HEK293 (cell line): Measurements from ENCODE around the gene FBLL1.

Experiments
- CTCF ChIA-PET: fragments of 350-600 bp; formaldehyde crosslinking; extraction: SDS; loops from one replicate; lab custom pipeline; 2021; ENCODE audit warnings: antibody characterized with exemption; lab: Yijun Ruan, JAX
- POLR2A ChIA-PET: fragments of 300-600 bp; formaldehyde crosslinking; extraction: SDS; loops from one replicate; lab custom pipeline; 2020; ENCODE audit warnings: antibody characterized with exemption, inconsistent platforms; lab: Yijun Ruan, JAX
- H3K27ac ChIP-seq: fragments of 200-500 bp; sonication (Bioruptor generic); 2 replicates; pipeline ENCODE4 v1.5.1; 2014; ENCODE audit warnings: low read depth, low read length, control low read depth, inconsistent platforms; ENCODE audit errors: extremely low read depth
- H3K36me3 ChIP-seq, 2 experiments: fragments of 200-500 bp in 1 of 2; sonication (Bioruptor generic) in 1 of 2; 1 replicate in 1 of 2; 2 replicates in 1 of 2; pipeline ENCODE4 v1.5.1; 2014 to 2017; ENCODE audit warnings: inconsistent platforms in 2 of 2, low read length in 2 of 2; ENCODE audit not compliant: control insufficient read depth in 2 of 2, insufficient read depth in 1 of 2
- H3K4me1 ChIP-seq: fragments of 200-500 bp; sonication (Bioruptor generic); 2 replicates; pipeline ENCODE4 v1.5.1; 2014; ENCODE audit warnings: mild to moderate bottlenecking, low read length, inconsistent platforms; ENCODE audit not compliant: control insufficient read depth, insufficient read depth
- H3K4me3 ChIP-seq: 2 replicates; pipeline ENCODE4 v1.5.1; 2011; ENCODE audit warnings: low read depth, mild to moderate bottlenecking, control low read depth, low read length, moderate library complexity
- H3K9me3 ChIP-seq: fragments of 200-500 bp; sonication (Bioruptor generic); 2 replicates; pipeline ENCODE4 v1.5.1; 2014; ENCODE audit warnings: low read depth, low read length, inconsistent platforms; ENCODE audit not compliant: control insufficient read depth, insufficient read depth
- GLI2 ChIP-seq: fragments of 450-650 bp; formaldehyde crosslinking; IDR thresholded peaks from 2 replicates; pipeline ENCODE4; 2017; ENCODE audit warnings: missing biosample characterization, missing genetic modification characterization, low read depth, borderline replicate concordance
- HIC1 ChIP-seq: fragments of 450-650 bp; formaldehyde crosslinking; IDR thresholded peaks from 2 replicates; pipeline ENCODE4 v1.5.1; 2016; ENCODE audit warnings: missing biosample characterization, missing genetic modification characterization
- PRDM6 ChIP-seq: fragments of 450-650 bp; formaldehyde crosslinking; IDR thresholded peaks from 2 replicates; pipeline ENCODE4 v1.5.1; 2017; ENCODE audit warnings: missing biosample characterization, missing genetic modification characterization
- SP7 ChIP-seq: fragments of 450-650 bp; formaldehyde crosslinking; IDR thresholded peaks from 2 replicates; pipeline ENCODE4 v1.5.1; 2016; ENCODE audit warnings: missing biosample characterization, missing genetic modification characterization
- ZBTB1 ChIP-seq: fragments of 450-650 bp; formaldehyde crosslinking; IDR thresholded peaks from 2 replicates; pipeline ENCODE4 v1.5.1; 2016; ENCODE audit warnings: missing biosample characterization, missing genetic modification characterization
- ZBTB17 ChIP-seq: fragments of 450-650 bp; formaldehyde crosslinking; IDR thresholded peaks from 2 replicates; pipeline ENCODE4 v1.5.1; 2016; ENCODE audit warnings: missing biosample characterization, missing genetic modification characterization
- ZNF114 ChIP-seq: fragments of 450-650 bp; formaldehyde crosslinking; IDR thresholded peaks from 2 replicates; pipeline ENCODE4 v1.5.0; 2017; ENCODE audit warnings: missing biosample characterization, missing genetic modification characterization
- ZNF146 ChIP-seq: fragments of 450-650 bp; formaldehyde crosslinking; IDR thresholded peaks from 2 replicates; pipeline ENCODE4 v1.5.1; 2016; ENCODE audit warnings: missing biosample characterization, missing genetic modification characterization
- ZNF155 ChIP-seq: fragments of 450-650 bp; formaldehyde crosslinking; IDR thresholded peaks from 2 replicates; pipeline ENCODE4 v1.5.1; 2016; ENCODE audit warnings: missing biosample characterization, missing genetic modification characterization
- ZNF19 ChIP-seq: fragments of 450-650 bp; formaldehyde crosslinking; IDR thresholded peaks from 2 replicates; pipeline ENCODE4; 2016; ENCODE audit warnings: missing biosample characterization, missing genetic modification characterization, low read depth
- ZNF214 ChIP-seq: fragments of 450-650 bp; formaldehyde crosslinking; IDR thresholded peaks from 2 replicates; pipeline ENCODE4 v1.5.1; 2017; ENCODE audit warnings: missing biosample characterization, mild to moderate bottlenecking, missing genetic modification characterization, borderline replicate concordance
- ZNF223 ChIP-seq: fragments of 450-650 bp; formaldehyde crosslinking; IDR thresholded peaks from 2 replicates; pipeline ENCODE4 v1.5.1; 2016; ENCODE audit warnings: missing biosample characterization, missing genetic modification characterization
- ZNF24 ChIP-seq: fragments of 450-650 bp; formaldehyde crosslinking; IDR thresholded peaks from 2 replicates; pipeline ENCODE4 v1.5.1; 2016; ENCODE audit warnings: missing biosample characterization, missing genetic modification characterization
- ZNF335 ChIP-seq: fragments of 450-650 bp; formaldehyde crosslinking; conservative IDR thresholded peaks from 2 replicates; pipeline ENCODE4 v1.5.1; 2016; ENCODE audit warnings: missing biosample characterization, missing genetic modification characterization
- ZNF433 ChIP-seq: fragments of 450-650 bp; formaldehyde crosslinking; IDR thresholded peaks from 2 replicates; pipeline ENCODE4 v1.5.1; 2016; ENCODE audit warnings: missing biosample characterization, missing genetic modification characterization, low read depth
- ZNF600 ChIP-seq: fragments of 450-650 bp; formaldehyde crosslinking; IDR thresholded peaks from 2 replicates; pipeline ENCODE4 v1.5.1; 2016; ENCODE audit warnings: missing biosample characterization, missing genetic modification characterization
- ZNF626 ChIP-seq: fragments of 450-650 bp; sonication (Bioruptor Pico); formaldehyde crosslinking; IDR thresholded peaks from 2 replicates; pipeline ENCODE4 v1.5.1; 2018; ENCODE audit warnings: missing biosample characterization, missing genetic modification characterization, inconsistent platforms
- TF ChIP-seq, protein P1 (sequence below): fragments of 450-650 bp; formaldehyde crosslinking; IDR thresholded peaks from 2 replicates; pipeline ENCODE4 v1.5.1; 2017; ENCODE audit warnings: missing biosample characterization, missing genetic modification characterization
- TF ChIP-seq, protein P2 (sequence below): fragments of 450-650 bp; formaldehyde crosslinking; IDR thresholded peaks from 2 replicates; pipeline ENCODE4 v1.5.1; 2016; ENCODE audit warnings: missing biosample characterization, missing genetic modification characterization
- TF ChIP-seq, protein P3 (sequence below): fragments of 450-650 bp; formaldehyde crosslinking; IDR thresholded peaks from 2 replicates; pipeline ENCODE4 v1.5.1; 2016; ENCODE audit warnings: missing biosample characterization, missing genetic modification characterization
- TF ChIP-seq, protein P4 (sequence below): fragments of 450-650 bp; formaldehyde crosslinking; IDR thresholded peaks from 2 replicates; pipeline ENCODE4 v1.5.1; 2016; ENCODE audit warnings: missing biosample characterization, missing genetic modification characterization

Gene FBLL1

GRCh38 chr5:168494057-168494555 is 35.0 kb upstream of the FBLL1 start (continued):
- TF ChIP-seq, protein P1, sequence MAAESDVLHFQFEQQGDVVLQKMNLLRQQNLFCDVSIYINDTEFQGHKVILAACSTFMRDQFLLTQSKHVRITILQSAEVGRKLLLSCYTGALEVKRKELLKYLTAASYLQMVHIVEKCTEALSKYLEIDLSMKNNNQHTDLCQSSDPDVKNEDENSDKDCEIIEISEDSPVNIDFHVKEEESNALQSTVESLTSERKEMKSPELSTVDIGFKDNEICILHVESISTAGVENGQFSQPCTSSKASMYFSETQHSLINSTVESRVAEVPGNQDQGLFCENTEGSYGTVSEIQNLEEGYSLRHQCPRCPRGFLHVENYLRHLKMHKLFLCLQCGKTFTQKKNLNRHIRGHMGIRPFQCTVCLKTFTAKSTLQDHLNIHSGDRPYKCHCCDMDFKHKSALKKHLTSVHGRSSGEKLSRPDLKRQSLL (tag by site-specific recombination): no peak
- TF ChIP-seq GLI2 (tag by site-specific recombination): no peak

- Histone ChIP-seq H3K9me3 (no peaks in the 10 kb centered on the region), H3K4me3 (no peak overlapping the region), H3K36me3 (peaks cover 79 to 80% of the 10 kb centered on the region in 2 experiments), H3K4me1 (no peaks in the 10 kb centered on the region), H3K27ac (no peak overlapping the region)
- CTCF ChIA-PET: no interaction called here
- no peak for TF ChIP-seq ZNF214 (tag by site-specific recombination)
- no peak for TF ChIP-seq ZNF600 (tag by site-specific recombination)
- no peak for TF ChIP-seq ZNF433 (tag by site-specific recombination)
- no peak for TF ChIP-seq ZNF626 (tag by site-specific recombination)
- no peak for TF ChIP-seq ZNF223
- no peak for TF ChIP-seq ZNF155 (tag by site-specific recombination)
- no peak for TF ChIP-seq ZNF19 (tag by site-specific recombination)
- TF ChIP-seq, protein P2, sequence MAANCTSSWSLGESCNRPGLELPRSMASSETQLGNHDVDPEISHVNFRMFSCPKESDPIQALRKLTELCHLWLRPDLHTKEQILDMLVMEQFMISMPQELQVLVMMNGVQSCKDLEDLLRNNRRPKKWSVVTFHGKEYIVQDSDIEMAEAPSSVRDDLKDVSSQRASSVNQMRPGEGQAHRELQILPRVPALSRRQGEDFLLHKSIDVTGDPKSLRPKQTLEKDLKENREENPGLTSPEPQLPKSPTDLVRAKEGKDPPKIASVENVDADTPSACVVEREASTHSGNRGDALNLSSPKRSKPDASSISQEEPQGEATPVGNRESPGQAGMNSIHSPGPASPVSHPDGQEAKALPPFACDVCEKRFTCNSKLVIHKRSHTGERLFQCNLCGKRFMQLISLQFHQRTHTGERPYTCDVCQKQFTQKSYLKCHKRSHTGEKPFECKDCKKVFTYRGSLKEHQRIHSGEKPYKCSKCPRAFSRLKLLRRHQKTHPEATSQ: no peak
- TF ChIP-seq ZBTB17 (tag by site-specific recombination): no peak
- TF ChIP-seq SP7: no peak
- no peak for TF ChIP-seq ZNF114 (tag by site-specific recombination)
- TF ChIP-seq, protein P3, sequence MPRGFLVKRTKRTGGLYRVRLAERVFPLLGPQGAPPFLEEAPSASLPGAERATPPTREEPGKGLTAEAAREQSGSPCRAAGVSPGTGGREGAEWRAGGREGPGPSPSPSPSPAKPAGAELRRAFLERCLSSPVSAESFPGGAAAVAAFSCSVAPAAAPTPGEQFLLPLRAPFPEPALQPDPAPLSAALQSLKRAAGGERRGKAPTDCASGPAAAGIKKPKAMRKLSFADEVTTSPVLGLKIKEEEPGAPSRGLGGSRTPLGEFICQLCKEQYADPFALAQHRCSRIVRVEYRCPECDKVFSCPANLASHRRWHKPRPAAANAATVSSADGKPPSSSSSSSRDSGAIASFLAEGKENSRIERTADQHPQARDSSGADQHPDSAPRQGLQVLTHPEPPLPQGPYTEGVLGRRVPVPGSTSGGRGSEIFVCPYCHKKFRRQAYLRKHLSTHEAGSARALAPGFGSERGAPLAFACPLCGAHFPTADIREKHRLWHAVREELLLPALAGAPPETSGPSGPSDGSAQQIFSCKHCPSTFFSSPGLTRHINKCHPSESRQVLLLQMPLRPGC (tag by site-specific recombination): no peak
- TF ChIP-seq HIC1 (tag by site-specific recombination): no peak
- no peak for TF ChIP-seq PRDM6 (tag by site-specific recombination)
- TF ChIP-seq ZNF24 (tag by site-specific recombination): no peak
- TF ChIP-seq ZNF146 (tag by site-specific recombination): no peak
- TF ChIP-seq ZNF335: no peak
- TF ChIP-seq, protein P4, sequence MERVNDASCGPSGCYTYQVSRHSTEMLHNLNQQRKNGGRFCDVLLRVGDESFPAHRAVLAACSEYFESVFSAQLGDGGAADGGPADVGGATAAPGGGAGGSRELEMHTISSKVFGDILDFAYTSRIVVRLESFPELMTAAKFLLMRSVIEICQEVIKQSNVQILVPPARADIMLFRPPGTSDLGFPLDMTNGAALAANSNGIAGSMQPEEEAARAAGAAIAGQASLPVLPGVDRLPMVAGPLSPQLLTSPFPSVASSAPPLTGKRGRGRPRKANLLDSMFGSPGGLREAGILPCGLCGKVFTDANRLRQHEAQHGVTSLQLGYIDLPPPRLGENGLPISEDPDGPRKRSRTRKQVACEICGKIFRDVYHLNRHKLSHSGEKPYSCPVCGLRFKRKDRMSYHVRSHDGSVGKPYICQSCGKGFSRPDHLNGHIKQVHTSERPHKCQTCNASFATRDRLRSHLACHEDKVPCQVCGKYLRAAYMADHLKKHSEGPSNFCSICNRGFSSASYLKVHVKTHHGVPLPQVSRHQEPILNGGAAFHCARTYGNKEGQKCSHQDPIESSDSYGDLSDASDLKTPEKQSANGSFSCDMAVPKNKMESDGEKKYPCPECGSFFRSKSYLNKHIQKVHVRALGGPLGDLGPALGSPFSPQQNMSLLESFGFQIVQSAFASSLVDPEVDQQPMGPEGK (tag by site-specific recombination): no peak
- TF ChIP-seq ZBTB1: no peak
- POLR2A ChIA-PET: no interaction called here
These were observed 26.4 kb upstream of the FBLL1 start for GRCh38 chr5:168502563-168503237.
